Measurements from ENCODE around the gene LPO. TPM values are rescaled to one million over a fixed set of nuclear protein-coding genes. Genes with fewer than 3 reads are reported as not detected.
A peak's percentile ranks its signal among the peaks of the same experiment; 100 is the strongest.

The LPO gene
- total and polyA plus RNA-seq, 8 donors, result 0.10 TPM; not detected in 7

- Histone ChIP-seq H3K27me3 (no peaks in the 10 kb centered on the region), H3K4me1 (peaks cover 0 to 4% (median 0%) of the 10 kb centered on the region in 4 donors), H3K9me3 (no peaks in the 10 kb centered on the region), H3K4me3 (no peak overlapping the region), H3K36me3 (peaks cover 0 to 29% (median 17%) of the 10 kb centered on the region in 4 donors), H3K27ac (no peak overlapping the region)
- no peak for TF ChIP-seq POLR2A (IDR thresholded peaks at IDR 0.05)
- no peak for TF ChIP-seq EP300 (IDR thresholded peaks at IDR 0.05)
- no peak for TF ChIP-seq CTCF (IDR thresholded peaks at IDR 0.05)
- no peak for TF ChIP-seq POLR2AphosphoS5 (IDR thresholded peaks at IDR 0.05)
- intact Hi-C loops (cut with DNase I; ENCODE audit: low total_unique reads), result no loop called here
- WGBS, 5 donors, result 80 to 90% (median 88%) methylated on average over 21 of the region's 21 CpGs
- DNase-seq, result peak in 1 of 2 donors; percentile 17
These were observed 70.9 kb downstream of the LPO start for GRCh38 chr17:58308985-58309917.

- H3K27ac ChIP-seq, result no peak overlapping the region
- no peak overlapping the region for H3K4me3 ChIP-seq
- no peak for TF ChIP-seq POLR2A (IDR thresholded peaks at IDR 0.05)
- TF ChIP-seq EP300 (IDR thresholded peaks at IDR 0.05), result no peak
- no peak for TF ChIP-seq CTCF (IDR thresholded peaks at IDR 0.05)
- no peak for TF ChIP-seq POLR2AphosphoS5 (IDR thresholded peaks at IDR 0.05)
- H3K4me1 ChIP-seq, result no peaks in the 10 kb centered on the region
- intact Hi-C loops (cut with DNase I; ENCODE audit: low total_unique reads), result loop anchor here (10.0 kb wide), 1 partner anchor 135 kb away; no protein-coding TSS in a partner anchor
- peaks cover 0 to 33% (median 19%) of the 10 kb centered on the region in 4 donors for H3K36me3 ChIP-seq
- no peaks in the 10 kb centered on the region for H3K27me3 ChIP-seq
- 75 to 91% (median 83%) methylated on average over 5 of the region's 5 CpGs for WGBS, 5 donors
- DNase-seq, result no peak
- no peaks in the 10 kb centered on the region for H3K9me3 ChIP-seq
These were observed 71.5 kb downstream of the LPO start for GRCh38 chr17:58309918-58310259.

- TF ChIP-seq POLR2A (IDR thresholded peaks at IDR 0.05) (no peak), POLR2AphosphoS5 (IDR thresholded peaks at IDR 0.05) (no peak), CTCF (IDR thresholded peaks at IDR 0.05) (no peak), EP300 (IDR thresholded peaks at IDR 0.05) (no peak)
- H3K36me3 ChIP-seq, result peaks cover 0 to 40% (median 19%) of the 10 kb centered on the region in 4 donors
- H3K27ac ChIP-seq, result no peak overlapping the region
- intact Hi-C loops (cut with DNase I; ENCODE audit: low total_unique reads), result loop anchor here (10.0 kb wide), 1 partner anchor 134 kb away; no protein-coding TSS in a partner anchor
- H3K9me3 ChIP-seq, result no peaks in the 10 kb centered on the region
- DNase-seq, result peak; percentile 1 to 19
- H3K4me3 ChIP-seq, result no peak overlapping the region
- H3K27me3 ChIP-seq, result no peaks in the 10 kb centered on the region
- WGBS, 5 donors, result 89 to 92% (median 91%) methylated on average over 16 to 23 of the region's 23 CpGs
- H3K4me1 ChIP-seq, result no peaks in the 10 kb centered on the region
These were observed 72.4 kb downstream of the LPO start for GRCh38 chr17:58310511-58311428.

GRCh38 chr17:58311429-58311894, 73.1 kb downstream of the LPO start:
- no peak overlapping the region for H3K27ac ChIP-seq
- DNase-seq, result no peak
- 85 to 95% (median 93%) methylated on average over 3 to 9 of the region's 9 CpGs for WGBS, 5 donors
- no peaks in the 10 kb centered on the region for H3K9me3 ChIP-seq
- intact Hi-C loops (cut with DNase I; ENCODE audit: low total_unique reads), result loop anchor here (10.0 kb wide), 1 partner anchor 133 kb away; no protein-coding TSS in a partner anchor
- peaks cover 0 to 45% (median 19%) of the 10 kb centered on the region in 4 donors for H3K36me3 ChIP-seq
- H3K4me3 ChIP-seq, result no peak overlapping the region
- no peaks in the 10 kb centered on the region for H3K27me3 ChIP-seq
- TF ChIP-seq POLR2AphosphoS5 (IDR thresholded peaks at IDR 0.05), result no peak
- no peak for TF ChIP-seq EP300 (IDR thresholded peaks at IDR 0.05)
- TF ChIP-seq POLR2A (IDR thresholded peaks at IDR 0.05), result no peak
- TF ChIP-seq CTCF (IDR thresholded peaks at IDR 0.05), result no peak
- H3K4me1 ChIP-seq, result no peaks in the 10 kb centered on the region
